ENCODE data around the gene NLGN1. TPM values are rescaled to one million over a fixed set of nuclear protein-coding genes. Genes with fewer than 3 reads are reported as not detected.

NLGN1 gene
- total and polyA plus RNA-seq, 2 of the 8 experiments (the other 6 are each of a cell fraction or from before 2014, with no cell fraction given): 7.8 to 14.8 TPM

DNA sequence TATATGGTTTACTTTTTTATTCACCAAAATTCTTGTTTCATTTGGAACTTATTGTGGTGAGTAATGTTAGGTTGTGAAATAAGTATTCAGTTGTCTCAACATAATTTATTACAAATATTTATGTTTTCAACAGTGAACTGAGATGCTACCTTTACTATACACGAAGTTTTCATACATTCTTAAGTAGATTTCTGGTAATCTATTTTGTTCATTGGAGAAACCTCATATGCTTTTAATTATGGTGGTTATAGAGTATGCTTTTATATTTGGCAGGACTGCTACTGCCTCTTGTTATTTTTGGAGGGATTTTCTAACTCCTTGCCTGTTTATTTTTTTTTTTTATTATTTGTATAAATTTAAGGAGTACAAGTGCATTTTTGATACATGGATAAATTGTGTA is 253.1 kb downstream of the NLGN1 start:
- 78% methylated on average over 1 of the region's 1 CpG; no CpG with 5 or more reads in 1 of the 2 experiments for WGBS, 2 experiments (ENCODE audit: extremely low coverage in 1 of 2, insufficient coverage in 1 of 2, insufficient read length in 1 of 2, insufficient replicate concordance in 2 of 2, low coverage in 1 of 2, low lambda C conversion rate in 2 of 2, missing lambda C conversion rate in 1 of 2)
- H4K5ac ChIP-seq (ENCODE audit: insufficient read length, low read depth, low read length): no peak overlapping the region

More for the DNA sequence above, 253.1 kb downstream of the NLGN1 start:
- DNase-seq (ENCODE audit: low read depth in 1 of 2, low spot score in 2 of 2): no peak
- Histone ChIP-seq H3K27ac (ENCODE audit: low read depth, low read length) (no peak overlapping the region), H4K20me1 (replicated peaks in 1 of 2; ENCODE audit: control insufficient read depth in 1 of 2, insufficient read depth in 2 of 2, low read length in 2 of 2) (no peaks in the 10 kb centered on the region), H2BK5ac (ENCODE audit: low read depth, low read length) (no peak overlapping the region), H3K56ac (replicated peaks; ENCODE audit: insufficient read length, low read depth, low read length) (no peak overlapping the region), H3K36me3 (ENCODE audit: control insufficient read depth in 2 of 4, insufficient read depth in 4 of 4, low read length in 3 of 4) (no peaks in the 10 kb centered on the region), H3K9me3 (ENCODE audit: insufficient read depth in 2 of 2, low read depth in 1 of 2, low read length in 1 of 2) (no peaks in the 10 kb centered on the region), H3K9ac (replicated peaks in 1 of 4; ENCODE audit: extremely low read depth in 1 of 4, low read depth in 3 of 4, low read length in 3 of 4) (no peak overlapping the region), H3K4me2 (ENCODE audit: insufficient read depth in 1 of 2, low read depth in 2 of 2, low read length in 2 of 2) (no peak overlapping the region), H3K4me3 (ENCODE audit: extremely low read depth in 1 of 4, insufficient read depth in 2 of 4, low read depth in 3 of 4, low read length in 4 of 4) (no peak overlapping the region), H3K23me2 (ENCODE audit: low read depth, low read length) (no peaks in the 10 kb centered on the region), H4K91ac (replicated peaks; ENCODE audit: insufficient read length, low read length) (no peak overlapping the region), H3K4ac (replicated peaks; ENCODE audit: insufficient read length, low read depth, low read length) (no peak overlapping the region), H2BK120ac (replicated peaks; ENCODE audit: low read depth, low read length) (no peak overlapping the region), H3K14ac (ENCODE audit: insufficient read length) (no peak overlapping the region), H3K27me3 (replicated peaks in 1 of 4; ENCODE audit: control insufficient read depth in 3 of 4, extremely low read depth in 1 of 4, insufficient read depth in 3 of 4, low read length in 3 of 4) (no peaks in the 10 kb centered on the region), H3K23ac (ENCODE audit: insufficient read length) (no peak overlapping the region), H4K8ac (ENCODE audit: extremely low read depth, insufficient read depth, low read length) (no peak overlapping the region), H2BK15ac (ENCODE audit: low read length) (no peak overlapping the region), H3K79me1 (ENCODE audit: low read depth, low read length) (no peaks in the 10 kb centered on the region), H3K4me1 (replicated peaks in 1 of 4; ENCODE audit: control insufficient read depth in 3 of 4, insufficient read depth in 4 of 4, low read length in 3 of 4) (0 out of 7 replicates have a peak, but pooled peaks cover 0 to 2% (median 0%) of the 10 kb centered on the region in 4 experiments), H2BK12ac (ENCODE audit: low read depth, low read length) (no peak overlapping the region), H2BK20ac (ENCODE audit: low read length) (no peak overlapping the region), H3K18ac (ENCODE audit: extremely low read depth, low read length) (no peak overlapping the region), H2AK5ac (ENCODE audit: low read depth, low read length) (no peak overlapping the region), H3K79me2 (ENCODE audit: control insufficient read depth in 1 of 2, insufficient read depth in 2 of 2, low read length in 2 of 2) (no peaks in the 10 kb centered on the region), H2AFZ (ENCODE audit: low read length) (no peak overlapping the region)
- FAIRE-seq: no peak
- POLR2A ChIA-PET (ENCODE audit: partially characterized antibody): no interaction called here
- TF ChIP-seq EGR1 (IDR thresholded peaks at IDR 0.05; ENCODE audit: borderline replicate concordance, low read depth, low read length) (no peak), SIRT6 (IDR thresholded peaks at IDR 0.05; ENCODE audit: low read length) (no peak), CEBPB (IDR thresholded peaks at IDR 0.05; ENCODE audit: low read depth, low read length) (no peak), SIN3A (conservative IDR thresholded peaks at IDR 0.05 in 1 of 2, IDR thresholded peaks at IDR 0.05 in 1 of 2; ENCODE audit: low read depth in 1 of 2, low read length in 2 of 2) (no peak), RNF2 (IDR thresholded peaks at IDR 0.05; ENCODE audit: borderline replicate concordance, low read depth, low read length, missing control alignments, poor library complexity, severe bottlenecking) (no peak)
- CTCF ChIA-PET (ENCODE audit: partially characterized antibody): no interaction called here
